ENCODE results near the gene MMD2.
"Not testable (repeated sequence)": the region's sequence is repeated elsewhere in the genome, so short reads cannot be mapped to it uniquely, and the experiment has no call there.

Gene MMD2

GRCh38 chr7:4958477-4959301 is at the start of gene MMD2:
MMD2 (minus strand) TSS chr7:4959187; CDS start chr7:4959017, 170 bp downstream.
- intact Hi-C loops (cut with DNase I): no loop called here
- peak in 3 of 10 donors; percentile 72 to 81 (median 79) for DNase-seq

- no peak for DNase-seq
- intact Hi-C loops (cut with DNase I): no loop called here
Measured at GRCh38 chr7:5005066-5005465, 46.1 kb upstream of the MMD2 start.

GRCh38 chr7:5001911-5002310 is 42.9 kb upstream of the MMD2 start:
- no peak for DNase-seq
- intact Hi-C loops (cut with DNase I): no loop called here

- no peak for DNase-seq
- intact Hi-C loops (cut with DNase I): no loop called here
Measured at GRCh38 chr7:5001003-5001402, 42.0 kb upstream of the MMD2 start.

GRCh38 chr7:4999369-4999950 is 40.5 kb upstream of the MMD2 start:
- no peak for DNase-seq

GRCh38 chr7:4998910-4999309 is 39.9 kb upstream of the MMD2 start:
- intact Hi-C loops (cut with DNase I): no loop called here
- peak in 1 of 10 donors; percentile 37 for DNase-seq

More at GRCh38 chr7:4999369-4999950, 40.5 kb upstream of the MMD2 start:
- intact Hi-C loops (cut with DNase I): no loop called here

- intact Hi-C loops (cut with DNase I): no loop called here
- DNase-seq: peak in 1 of 10 donors; percentile 43
Measured at GRCh38 chr7:4998244-4998643, 39.3 kb upstream of the MMD2 start.

GRCh38 chr7:4996696-4997222 is 37.8 kb upstream of the MMD2 start:
- intact Hi-C loops (cut with DNase I): no loop called here
- peak in 1 of 10 donors; percentile 61 for DNase-seq

GRCh38 chr7:4995429-4995969 is 36.5 kb upstream of the MMD2 start:
- peak in 1 of 10 donors; percentile 56 for DNase-seq
- intact Hi-C loops (cut with DNase I): no loop called here

- peak in 1 of 10 donors; percentile 63 for DNase-seq
- intact Hi-C loops (cut with DNase I): no loop called here
Measured at GRCh38 chr7:4993471-4993870, 34.5 kb upstream of the MMD2 start.

GRCh38 chr7:4982741-4983140 is 23.8 kb upstream of the MMD2 start:
- DNase-seq: peak in 1 of 10 donors; percentile 24
- intact Hi-C loops (cut with DNase I): not testable (repeated sequence)

GRCh38 chr7:4981295-4981890 is 22.4 kb upstream of the MMD2 start:
- DNase-seq; intact Hi-C loops (cut with DNase I): not testable (repeated sequence)

GRCh38 chr7:4975626-4976025 is 16.6 kb upstream of the MMD2 start:
- intact Hi-C loops (cut with DNase I): loop anchor here (2.0 to 10.0 kb wide), 2 partner anchors 91 to 109 kb away; partner anchors contain the start of gene RADIL
- DNase-seq: peak in 1 of 10 donors; percentile 29

GRCh38 chr7:4973728-4974198 is 14.8 kb upstream of the MMD2 start:
- intact Hi-C loops (cut with DNase I): loop anchor here (2.0 to 10.0 kb wide), 2 partner anchors 89 to 111 kb away; partner anchors contain the start of gene RADIL
- DNase-seq: peak; percentile 85 to 99 (median 90)

GRCh38 chr7:4972446-4972845 is 13.5 kb upstream of the MMD2 start:
- intact Hi-C loops (cut with DNase I): loop anchor here (10.0 kb wide), 1 partner anchor 88 kb away; the partner anchor contains the start of gene RADIL
- DNase-seq: peak in 1 of 10 donors; percentile 70

- peak in 1 of 10 donors; percentile 24 for DNase-seq
- intact Hi-C loops (cut with DNase I): no loop called here
Measured at GRCh38 chr7:4965295-4966022, 6.5 kb upstream of the MMD2 start.

GRCh38 chr7:4964506-4964905 is 5.5 kb upstream of the MMD2 start:
- intact Hi-C loops (cut with DNase I): loop anchor here (5.0 kb wide), 1 partner anchor 167 kb away; no protein-coding TSS in a partner anchor
- DNase-seq: peak in 1 of 10 donors; percentile 75

GRCh38 chr7:4962872-4963775 is 4.1 kb upstream of the MMD2 start:
- peak in 3 of 10 donors; percentile 69 to 85 (median 74) for DNase-seq
- intact Hi-C loops (cut with DNase I): loop anchor here (5.0 kb wide), 1 partner anchor 166 kb away; no protein-coding TSS in a partner anchor

All from posterior cingulate gyrus (tissue), 11 donors.